NCI-H345 treated with DMSO at 0.1 percent for 48 hours (cell line): ENCODE data around the gene TPM1.

Source experiments
- DNase-seq: peaks from one replicate; lab custom pipeline; 2025; ENCODE audit not compliant: unreplicated experiment; lab: John Stamatoyannopoulos, UW

Gene TPM1

GRCh38 chr15:63052961-63053698 is 10.6 kb downstream of the TPM1 start:
- DNase-seq = no peak

GRCh38 chr15:63054281-63054683 is 11.7 kb downstream of the TPM1 start:
- no peak for DNase-seq

GRCh38 chr15:63054985-63055384 is 12.4 kb downstream of the TPM1 start:
- DNase-seq = no peak

GRCh38 chr15:63056829-63057228 is 14.3 kb downstream of the TPM1 start:
- DNase-seq = no peak

GRCh38 chr15:63057468-63058345 is 15.2 kb downstream of the TPM1 start:
- no peak for DNase-seq

GRCh38 chr15:63059075-63059474 is 16.5 kb downstream of the TPM1 start:
- no peak for DNase-seq

GRCh38 chr15:63059573-63060216 is 17.1 kb downstream of the TPM1 start:
- DNase-seq = no peak

GRCh38 chr15:63060699-63061098 is 18.2 kb downstream of the TPM1 start:
- no peak for DNase-seq

GRCh38 chr15:63061975-63062374 is 19.4 kb downstream of the TPM1 start:
- DNase-seq = no peak

GRCh38 chr15:63063164-63063756 is 20.7 kb downstream of the TPM1 start:
- no peak for DNase-seq

- DNase-seq = no peak
Observed at GRCh38 chr15:63063877-63064409, 21.4 kb downstream of the TPM1 start.

GRCh38 chr15:63065262-63066221 is 23.0 kb downstream of the TPM1 start:
- DNase-seq = no peak

- no peak for DNase-seq
Observed at GRCh38 chr15:63066272-63066671, 23.7 kb downstream of the TPM1 start.

GRCh38 chr15:63067306-63067705 is 24.8 kb downstream of the TPM1 start:
- no peak for DNase-seq

GRCh38 chr15:63067976-63068743 is 25.6 kb downstream of the TPM1 start:
- DNase-seq = no peak

- no peak for DNase-seq
Observed at GRCh38 chr15:63069616-63070090, 27.1 kb downstream of the TPM1 start.

- DNase-seq = no peak
Observed at GRCh38 chr15:63070681-63071129, 28.2 kb downstream of the TPM1 start.

GRCh38 chr15:63071288-63071909 is 28.9 kb downstream of the TPM1 start:
- no peak for DNase-seq
